RWPE2 (cell line): Measurements from ENCODE around the gene RPP30.

Experiments
- ATAC-seq: fragments of 200-7000 bp; cut with Tn5 transposase; 3 replicates; pipeline ENCODE4 v1.9.1; 2021; ENCODE audit warnings: low read depth
- DNase-seq: peaks from one replicate; pipeline ENCODE4 v3.0.0-alpha.2; 2020; ENCODE audit warnings: low spot score
- H3K27ac ChIP-seq: fragments of 450-650 bp; 2 replicates; pipeline ENCODE4 v1.5.1; 2017; ENCODE audit warnings: mild to moderate bottlenecking; ENCODE audit not compliant: poor library complexity, severe bottlenecking
- H3K27me3 ChIP-seq: fragments of 250-450 bp; sonication (Bioruptor Pico); 2 replicates; pipeline ENCODE4 v1.5.1; 2021; ENCODE audit warnings: mild to moderate bottlenecking, moderate library complexity; ENCODE audit not compliant: insufficient read depth, poor library complexity, severe bottlenecking
- H3K36me3 ChIP-seq: fragments of 250-450 bp; sonication (Bioruptor Pico); 2 replicates; pipeline ENCODE4 v1.5.1; 2020; ENCODE audit warnings: low read depth, mild to moderate bottlenecking, moderate library complexity
- H3K4me1 ChIP-seq: fragments of 250-450 bp; sonication (Bioruptor Pico); 2 replicates; pipeline ENCODE4 v1.5.1; 2021; ENCODE audit warnings: mild to moderate bottlenecking, moderate library complexity; ENCODE audit not compliant: insufficient read depth, poor library complexity, severe bottlenecking
- H3K4me3 ChIP-seq: fragments of 250-450 bp; sonication (Bioruptor Pico); 2 replicates; pipeline ENCODE4 v1.5.1; 2021; ENCODE audit warnings: mild to moderate bottlenecking, moderate library complexity; ENCODE audit not compliant: severe bottlenecking
- H3K9me3 ChIP-seq: fragments of 250-450 bp; sonication (Bioruptor Pico); 2 replicates; pipeline ENCODE4 v1.5.1; 2021; ENCODE audit warnings: mild to moderate bottlenecking, moderate library complexity; ENCODE audit not compliant: severe bottlenecking
- CTCF ChIP-seq: fragments of 450-650 bp; IDR thresholded peaks from one replicate; pipeline ENCODE4 v1.5.1; 2017; ENCODE audit warnings: mild to moderate bottlenecking, moderate library complexity; ENCODE audit not compliant: poor library complexity, severe bottlenecking

The RPP30 gene

DNA sequence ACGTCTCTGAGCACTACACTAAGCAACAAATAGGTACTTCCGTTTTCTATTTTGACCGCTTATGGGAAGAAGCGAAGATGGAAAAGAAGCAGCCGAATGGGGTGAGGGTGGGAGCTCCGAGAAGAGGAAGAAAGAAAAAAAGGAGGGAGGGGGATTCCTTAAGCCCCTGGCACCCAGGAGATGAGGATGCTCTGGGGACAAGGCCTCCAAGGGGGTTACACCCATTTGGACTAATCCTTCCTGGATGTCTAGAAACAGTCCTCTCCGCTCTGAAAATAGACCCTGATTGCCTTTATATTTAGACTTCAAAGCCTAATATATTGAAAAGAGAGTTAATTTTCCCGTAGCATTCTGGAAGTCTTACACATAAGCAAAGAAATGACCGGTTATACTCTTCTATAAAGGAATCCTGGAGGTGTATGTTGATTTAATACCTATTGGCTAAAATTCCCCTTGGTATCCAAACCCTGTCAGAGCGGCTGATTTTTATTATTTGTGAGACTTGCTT, 13.3 kb upstream of the RPP30 start:
- Histone ChIP-seq H3K4me3 (peak overlapping the region; percentile 71), H3K27me3 (no peaks in the 10 kb centered on the region), H3K27ac (peak overlapping the region; percentile 96), H3K36me3 (no peaks in the 10 kb centered on the region), H3K4me1 (peaks cover 30% of the 10 kb centered on the region), H3K9me3 (no peaks in the 10 kb centered on the region)
- no peak for TF ChIP-seq CTCF
- no peak for ATAC-seq
- DNase-seq, result no peak

- TF ChIP-seq CTCF, result no peak
- H3K27ac ChIP-seq, result peak overlapping the region; percentile 96
- DNase-seq, result no peak
Measured at GRCh38 chr10:90859321-90859751, 12.4 kb upstream of the RPP30 start.

DNA sequence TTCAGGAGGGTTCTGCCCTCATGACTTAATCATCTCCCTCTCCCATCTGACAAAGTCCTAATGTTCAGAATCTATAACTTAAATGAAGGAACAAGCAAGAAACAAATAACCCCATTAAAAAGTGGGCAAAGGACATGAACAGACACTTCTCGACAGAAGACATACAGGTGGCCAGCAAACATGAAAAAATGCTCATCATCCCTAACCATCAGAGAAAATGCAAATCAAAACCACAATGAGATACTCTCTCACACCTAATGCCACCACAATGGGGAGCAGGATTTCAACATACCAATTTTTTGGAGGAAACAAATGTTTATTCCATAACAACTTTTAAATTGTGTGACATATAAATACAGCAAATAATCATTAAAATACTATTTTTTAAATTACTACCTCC, 11.0 kb upstream of the RPP30 start:
- peak overlapping the region; percentile 96 for H3K27ac ChIP-seq
- H3K4me1 ChIP-seq, result peaks cover 21% of the 10 kb centered on the region
- DNase-seq (no peak), ATAC-seq (no peak)
- no peaks in the 10 kb centered on the region for H3K27me3 ChIP-seq
- no peaks in the 10 kb centered on the region for H3K9me3 ChIP-seq
- H3K36me3 ChIP-seq, result no peaks in the 10 kb centered on the region
- H3K4me3 ChIP-seq, result no peak overlapping the region
- TF ChIP-seq CTCF, result no peak

More at GRCh38 chr10:90859321-90859751, 12.4 kb upstream of the RPP30 start:
- peak; percentile 81 for ATAC-seq
- H3K4me1 ChIP-seq, result peaks cover 30% of the 10 kb centered on the region
- no peaks in the 10 kb centered on the region for H3K9me3 ChIP-seq
- H3K36me3 ChIP-seq, result no peaks in the 10 kb centered on the region
- peak overlapping the region; percentile 71 for H3K4me3 ChIP-seq
- H3K27me3 ChIP-seq, result no peaks in the 10 kb centered on the region

DNA sequence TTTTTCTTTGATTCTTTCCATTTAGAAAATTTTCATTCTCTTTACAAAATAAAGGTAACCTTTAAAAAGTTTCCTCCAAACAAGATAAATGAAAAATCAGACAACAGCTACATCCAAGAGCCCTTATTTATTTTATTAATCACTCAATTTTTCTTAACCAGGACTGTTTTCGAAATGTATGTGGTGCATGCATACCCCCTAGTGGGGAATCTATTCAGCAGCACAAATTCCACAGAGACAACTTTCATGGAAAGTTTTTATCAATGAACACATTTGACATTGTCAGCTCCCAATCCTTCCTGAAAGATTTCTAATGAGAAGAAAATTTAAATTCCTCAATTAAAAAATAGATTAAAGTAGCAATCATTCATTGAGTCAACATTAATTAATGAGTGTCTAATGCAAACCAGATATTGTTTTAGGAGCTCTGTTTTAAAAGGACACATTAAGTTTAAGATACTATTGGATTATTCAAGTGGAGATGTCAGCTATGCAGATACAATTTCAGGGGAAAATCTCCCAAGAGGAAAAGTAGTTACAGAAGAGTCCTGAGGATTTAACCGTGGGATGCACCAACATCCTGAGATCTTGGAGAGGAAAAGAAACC, 8.8 kb upstream of the RPP30 start:
- TF ChIP-seq CTCF, result peak; percentile 97
- ATAC-seq, result no peak
- H3K9me3 ChIP-seq, result no peaks in the 10 kb centered on the region
- H3K27me3 ChIP-seq, result no peaks in the 10 kb centered on the region
- no peak overlapping the region for H3K4me3 ChIP-seq
- no peaks in the 10 kb centered on the region for H3K36me3 ChIP-seq
- DNase-seq, result no peak
- H3K27ac ChIP-seq, result no peak overlapping the region
- peaks cover 17% of the 10 kb centered on the region for H3K4me1 ChIP-seq

GRCh38 chr10:90865401-90865800, 6.4 kb upstream of the RPP30 start:
- DNase-seq (no peak), ATAC-seq (no peak)
- H3K4me1 ChIP-seq, result no peaks in the 10 kb centered on the region
- H3K4me3 ChIP-seq, result no peak overlapping the region
- no peaks in the 10 kb centered on the region for H3K27me3 ChIP-seq
- H3K36me3 ChIP-seq, result no peaks in the 10 kb centered on the region
- TF ChIP-seq CTCF, result peak; percentile 65
- H3K27ac ChIP-seq, result no peak overlapping the region
- H3K9me3 ChIP-seq, result no peaks in the 10 kb centered on the region
